ENCODE measurements around the gene RHOD. TPM values are rescaled to one million over a fixed set of nuclear protein-coding genes. Genes with fewer than 3 reads are reported as not detected.

RHOD gene
- total RNA-seq (10.5 and 10.6 TPM in 2 replicates), polyA plus RNA-seq (17.9 and 26.0 TPM in 2 replicates), polyA minus RNA-seq (5.2 and 5.9 TPM in 2 replicates), Bru-seq, nascent RNA (percentile 31 among the genes with signal in this experiment), BruChase-seq, experiment 1, labeled RNA remaining after a 6-hour chase (percentile 48 among the genes with signal in this experiment), BruChase-seq, experiment 2, labeled RNA remaining after a 2-hour chase (percentile 38 among the genes with signal in this experiment)
- 7.9 and 13.0 TPM in 2 replicates for polyA plus RNA-seq (2011; cell fraction: cytosol; rRNA removed)
- polyA plus RNA-seq (2011; cell fraction: nucleus; rRNA removed) = 3.2 and 4.0 TPM in 2 replicates
- polyA plus RNA-seq (2012) = 8.9 and 19.2 TPM in 2 replicates
- 21.8 TPM for polyA minus RNA-seq (2011; cell fraction: cytosol; rRNA and poly(A)+ RNA removed)
- polyA minus RNA-seq (2011; cell fraction: nucleus; rRNA and poly(A)+ RNA removed) = 1.1 and 2.9 TPM in 2 replicates
- long read RNA-seq, transcript RHOD-201 (5 exons, 1,129 nt) = major isoform, 10 of 12 reads
- long read RNA-seq, partial matches to known transcripts = 0 of 12 reads
- long read RNA-seq, other reads (novel, unspliced or antisense) = 1 of 12 reads

- POLR2A ChIA-PET = no interaction called here
Measured at GRCh38 chr11:67056267-67057204, at the start of gene RHOD. Gene RHOD (plus strand): TSS chr11:67056847. CDS start chr11:67056903, 56 bp downstream.

GRCh38 chr11:67007126-67007525, 49.5 kb upstream of the RHOD start:
- H3K4me2 ChIP-seq (ENCODE audit: insufficient read depth, low read length) = no peak overlapping the region
- no peaks in the 10 kb centered on the region for H3K36me3 ChIP-seq (ENCODE audit: control insufficient read depth in 2 of 2, extremely low read depth in 1 of 2, insufficient read depth in 2 of 2, low read length in 2 of 2)
- BruUV-seq (replicated peaks) = no TSS peak
- ChIA-PET POLR2A (no interaction called here), CTCF (interaction anchor here (1.6 kb wide), 1 partner anchor 14 kb away, joined by 7 read pairs; no protein-coding TSS in a partner anchor)
- no peak for DNase-seq (ENCODE audit: low read depth, low spot score)
- intact Hi-C loops (cut with micrococcal nuclease) (no loop called here), dilution Hi-C loops (cut with MboI; ENCODE audit: extremely low pct_ligation_motif_present, low sequenced_read_pairs) (no loop called here)
- no peaks in the 10 kb centered on the region for H3K4me1 ChIP-seq (ENCODE audit: control insufficient read depth, extremely low read depth, insufficient read depth, low read length)
- H3K9me3 ChIP-seq (replicated peaks; ENCODE audit: control insufficient read depth, insufficient read depth, low read length) = no peaks in the 10 kb centered on the region
- no peaks in the 10 kb centered on the region for H3K79me2 ChIP-seq (ENCODE audit: control insufficient read depth, insufficient read depth, low read length)
- TF ChIP-seq CTCF (IDR thresholded peaks at IDR 0.05; ENCODE audit: extremely low read depth in 1 of 2, insufficient read depth in 1 of 2, low read depth in 1 of 2, low read length in 2 of 2) (no peak), JUN (IDR thresholded peaks at IDR 0.05; ENCODE audit: borderline replicate concordance, insufficient read depth, insufficient read length, low read depth) (no peak), POLR2A (IDR thresholded peaks at IDR 0.05; ENCODE audit: low read depth, low read length) (no peak), MAX (IDR thresholded peaks at IDR 0.05; ENCODE audit: insufficient read depth, insufficient read length) (no peak), FOS (IDR thresholded peaks at IDR 0.05; ENCODE audit: borderline replicate concordance, insufficient read depth, low read length) (no peak), GATA2 (IDR thresholded peaks at IDR 0.05; ENCODE audit: insufficient read depth, insufficient read length, low read depth, low read length) (no peak), MYC (IDR thresholded peaks at IDR 0.05; ENCODE audit: low read depth, low read length) (no peak), POLR2AphosphoS5 (IDR thresholded peaks at IDR 0.05; ENCODE audit: insufficient read depth, low read depth, low read length) (no peak), EZH2 (IDR thresholded peaks at IDR 0.05; ENCODE audit: borderline replicate concordance, low read depth, low read length, severe bottlenecking) (no peak)
- H3K9ac ChIP-seq (replicated peaks; ENCODE audit: extremely low read depth, insufficient read depth, low read length) = no peak overlapping the region
- H3K27ac ChIP-seq (ENCODE audit: insufficient read depth, low read depth, low read length) = no peak overlapping the region
- no peaks in the 10 kb centered on the region for H4K20me1 ChIP-seq (replicated peaks; ENCODE audit: control insufficient read depth, extremely low read depth, insufficient read depth, low read length)
- H3K27me3 ChIP-seq (ENCODE audit: control insufficient read depth in 2 of 2, insufficient read depth in 2 of 2, low read length in 2 of 2) = no peaks in the 10 kb centered on the region
- no peak overlapping the region for H2AFZ ChIP-seq (ENCODE audit: low read depth, low read length)
- H3K4me3 ChIP-seq (replicated peaks in 1 of 3; ENCODE audit: insufficient read depth in 1 of 3, low read depth in 1 of 3, low read length in 3 of 3) = no peak overlapping the region
- no peak for FAIRE-seq
- H3K9me1 ChIP-seq (replicated peaks; ENCODE audit: control insufficient read depth, extremely low read depth, insufficient read depth, low read length) = no peaks in the 10 kb centered on the region

More at GRCh38 chr11:67056267-67057204, at the start of gene RHOD:
- FAIRE-seq (peak; percentile 15), DNase-seq (ENCODE audit: low read depth, low spot score) (peak; percentile 21)
- no peaks in the 10 kb centered on the region for H3K9me1 ChIP-seq (replicated peaks; ENCODE audit: control insufficient read depth, extremely low read depth, insufficient read depth, low read length)
- no peak within 1 kb of the TSS for H3K9ac ChIP-seq (replicated peaks; ENCODE audit: extremely low read depth, insufficient read depth, low read length)
- dilution Hi-C loops (cut with MboI; ENCODE audit: extremely low pct_ligation_motif_present, low sequenced_read_pairs) (no loop called here), intact Hi-C loops (cut with micrococcal nuclease) (no loop called here)
- CTCF ChIA-PET = interaction anchor here (0.7 to 7.5 kb wide), 4 partner anchors 15 to 173 kb away, joined by 3 to 129 read pairs (median 4); no protein-coding TSS in a partner anchor
- H4K20me1 ChIP-seq (replicated peaks; ENCODE audit: control insufficient read depth, extremely low read depth, insufficient read depth, low read length) = no peaks in the 10 kb centered on the region
- peak within 1 kb of the TSS; percentile 86 for H2AFZ ChIP-seq (ENCODE audit: low read depth, low read length)
- no peaks in the 10 kb centered on the region for H3K79me2 ChIP-seq (ENCODE audit: control insufficient read depth, insufficient read depth, low read length)
- no peak for TF ChIP-seq EZH2 (IDR thresholded peaks at IDR 0.05; ENCODE audit: borderline replicate concordance, low read depth, low read length, severe bottlenecking)
- no peak within 1 kb of the TSS for H3K27ac ChIP-seq (ENCODE audit: insufficient read depth, low read depth, low read length)
- no peaks in the 10 kb centered on the region for H3K36me3 ChIP-seq (ENCODE audit: control insufficient read depth in 2 of 2, extremely low read depth in 1 of 2, insufficient read depth in 2 of 2, low read length in 2 of 2)
- no peaks in the 10 kb centered on the region for H3K9me3 ChIP-seq (replicated peaks; ENCODE audit: control insufficient read depth, insufficient read depth, low read length)
- H3K4me3 ChIP-seq (replicated peaks in 1 of 3; ENCODE audit: insufficient read depth in 1 of 3, low read depth in 1 of 3, low read length in 3 of 3) = peak within 1 kb of the TSS in 2 of 3 experiments; percentile 41 to 62
- peaks cover 0 to 3% of the 10 kb centered on the region in 2 experiments for H3K27me3 ChIP-seq (ENCODE audit: control insufficient read depth in 2 of 2, insufficient read depth in 2 of 2, low read length in 2 of 2)
- no TSS peak for BruUV-seq (replicated peaks)
- H3K4me1 ChIP-seq (ENCODE audit: control insufficient read depth, extremely low read depth, insufficient read depth, low read length) = peaks cover 23% of the 10 kb centered on the region
- peak within 1 kb of the TSS; percentile 45 for H3K4me2 ChIP-seq (ENCODE audit: insufficient read depth, low read length)
